ENCODE results near the gene SMIM41. TPM values are rescaled to one million over a fixed set of nuclear protein-coding genes. Genes with fewer than 3 reads are reported as not detected.

Gene SMIM41
- total and polyA plus RNA-seq, 3 donors from 2014 or later: 2.6 to 21.7 (median 15.6) TPM

GRCh38 chr12:52060498-52061177 lies 18.9 kb upstream of the SMIM41 start:
- Histone ChIP-seq H3K27ac (no peak overlapping the region), H3K4me1 (peaks cover 43% of the 10 kb centered on the region), H3K9me3 (no peaks in the 10 kb centered on the region), H3K27me3 (no peaks in the 10 kb centered on the region), H3K36me3 (ENCODE audit: low read depth, missing control alignments) (no peaks in the 10 kb centered on the region), H3K4me3 (no peak overlapping the region)
- TF ChIP-seq, protein P1, sequence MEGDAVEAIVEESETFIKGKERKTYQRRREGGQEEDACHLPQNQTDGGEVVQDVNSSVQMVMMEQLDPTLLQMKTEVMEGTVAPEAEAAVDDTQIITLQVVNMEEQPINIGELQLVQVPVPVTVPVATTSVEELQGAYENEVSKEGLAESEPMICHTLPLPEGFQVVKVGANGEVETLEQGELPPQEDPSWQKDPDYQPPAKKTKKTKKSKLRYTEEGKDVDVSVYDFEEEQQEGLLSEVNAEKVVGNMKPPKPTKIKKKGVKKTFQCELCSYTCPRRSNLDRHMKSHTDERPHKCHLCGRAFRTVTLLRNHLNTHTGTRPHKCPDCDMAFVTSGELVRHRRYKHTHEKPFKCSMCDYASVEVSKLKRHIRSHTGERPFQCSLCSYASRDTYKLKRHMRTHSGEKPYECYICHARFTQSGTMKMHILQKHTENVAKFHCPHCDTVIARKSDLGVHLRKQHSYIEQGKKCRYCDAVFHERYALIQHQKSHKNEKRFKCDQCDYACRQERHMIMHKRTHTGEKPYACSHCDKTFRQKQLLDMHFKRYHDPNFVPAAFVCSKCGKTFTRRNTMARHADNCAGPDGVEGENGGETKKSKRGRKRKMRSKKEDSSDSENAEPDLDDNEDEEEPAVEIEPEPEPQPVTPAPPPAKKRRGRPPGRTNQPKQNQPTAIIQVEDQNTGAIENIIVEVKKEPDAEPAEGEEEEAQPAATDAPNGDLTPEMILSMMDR (IDR thresholded peaks at IDR 0.05): no peak
- no peak for TF ChIP-seq POLR2A (IDR thresholded peaks at IDR 0.05)
- intact Hi-C loops (cut with DNase I; ENCODE audit: low total_unique reads): no loop called here
- no peak for DNase-seq
- 85 to 86% methylated on average over 12 to 14 of the region's 14 CpGs for WGBS, 2 donors

DNA sequence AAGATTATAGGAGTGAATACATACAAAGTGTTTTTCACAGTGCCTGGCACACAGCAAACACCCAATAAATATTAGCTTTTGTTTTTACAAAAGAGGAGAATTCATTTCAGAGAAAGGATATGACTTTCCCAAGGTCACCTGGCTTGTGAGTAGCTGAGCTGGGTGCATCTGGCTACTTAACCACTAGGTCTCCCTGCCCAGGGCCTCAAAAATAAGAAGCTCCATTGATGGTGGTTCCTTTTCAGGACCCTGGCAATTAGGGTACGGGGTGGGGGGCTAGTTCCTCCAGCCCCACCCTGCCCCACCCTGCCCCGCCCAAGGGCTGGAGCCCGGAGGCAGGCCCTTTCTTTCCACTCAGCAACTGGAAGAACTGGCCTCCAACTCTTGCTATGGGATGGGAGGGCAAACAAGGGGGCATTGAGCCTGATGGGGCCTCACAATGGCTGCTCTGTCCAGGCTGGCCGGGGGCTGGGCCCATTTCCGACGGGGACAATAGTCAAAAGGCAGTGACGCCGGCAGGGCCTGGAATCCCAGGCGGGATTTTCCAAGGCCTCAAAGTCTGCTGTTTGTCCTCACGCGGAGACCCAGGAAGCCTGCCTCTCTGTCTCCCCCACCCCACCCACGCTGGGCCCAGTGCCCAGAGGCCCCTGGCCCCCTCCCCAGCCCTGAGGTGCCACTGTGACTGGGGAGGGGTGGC lies 17.9 kb upstream of the SMIM41 start:
- TF ChIP-seq, protein P1 (IDR thresholded peaks at IDR 0.05): no peak
- TF ChIP-seq POLR2A (IDR thresholded peaks at IDR 0.05): no peak
- Histone ChIP-seq H3K4me1 (peaks cover 38% of the 10 kb centered on the region), H3K36me3 (ENCODE audit: low read depth, missing control alignments) (no peaks in the 10 kb centered on the region), H3K4me3 (no peak overlapping the region), H3K27me3 (no peaks in the 10 kb centered on the region), H3K27ac (peak overlapping the region; percentile 81 to 92), H3K9me3 (no peaks in the 10 kb centered on the region)
- intact Hi-C loops (cut with DNase I; ENCODE audit: low total_unique reads): no loop called here
- DNase-seq: peak; percentile 47
- 78 to 81% methylated on average over 3 to 10 of the region's 12 CpGs for WGBS, 2 donors

- DNase-seq: no peak
- Histone ChIP-seq H3K27ac (peak overlapping the region; percentile 81 to 92), H3K9me3 (no peaks in the 10 kb centered on the region), H3K36me3 (ENCODE audit: low read depth, missing control alignments) (no peaks in the 10 kb centered on the region), H3K27me3 (no peaks in the 10 kb centered on the region), H3K4me3 (no peak overlapping the region), H3K4me1 (peaks cover 35% of the 10 kb centered on the region)
- intact Hi-C loops (cut with DNase I; ENCODE audit: low total_unique reads): no loop called here
- 50 to 63% methylated on average over 3 to 6 of the region's 6 CpGs for WGBS, 2 donors
- TF ChIP-seq, protein P1 (IDR thresholded peaks at IDR 0.05): no peak
- no peak for TF ChIP-seq POLR2A (IDR thresholded peaks at IDR 0.05)
Observed at GRCh38 chr12:52062167-52063081, 17.1 kb upstream of the SMIM41 start.

- H3K4me3 ChIP-seq: no peak overlapping the region
- 31 to 72% methylated on average over 8 to 20 of the region's 20 CpGs for WGBS, 2 donors
- H3K4me1 ChIP-seq: peaks cover 35% of the 10 kb centered on the region
- H3K27ac ChIP-seq: peak overlapping the region; percentile 81 to 92
- no peaks in the 10 kb centered on the region for H3K36me3 ChIP-seq (ENCODE audit: low read depth, missing control alignments)
- no peaks in the 10 kb centered on the region for H3K9me3 ChIP-seq
- DNase-seq: peak; percentile 60
- intact Hi-C loops (cut with DNase I; ENCODE audit: low total_unique reads): no loop called here
- no peak for TF ChIP-seq POLR2A (IDR thresholded peaks at IDR 0.05)
- TF ChIP-seq, protein P1 (IDR thresholded peaks at IDR 0.05): peak in 1 of 3 experiments; percentile 1
- H3K27me3 ChIP-seq: no peaks in the 10 kb centered on the region
Observed at GRCh38 chr12:52063082-52063924, 16.2 kb upstream of the SMIM41 start.

Data from testis (tissue), 3 donors.